ENCODE measurements around the gene FMN1.

DNA sequence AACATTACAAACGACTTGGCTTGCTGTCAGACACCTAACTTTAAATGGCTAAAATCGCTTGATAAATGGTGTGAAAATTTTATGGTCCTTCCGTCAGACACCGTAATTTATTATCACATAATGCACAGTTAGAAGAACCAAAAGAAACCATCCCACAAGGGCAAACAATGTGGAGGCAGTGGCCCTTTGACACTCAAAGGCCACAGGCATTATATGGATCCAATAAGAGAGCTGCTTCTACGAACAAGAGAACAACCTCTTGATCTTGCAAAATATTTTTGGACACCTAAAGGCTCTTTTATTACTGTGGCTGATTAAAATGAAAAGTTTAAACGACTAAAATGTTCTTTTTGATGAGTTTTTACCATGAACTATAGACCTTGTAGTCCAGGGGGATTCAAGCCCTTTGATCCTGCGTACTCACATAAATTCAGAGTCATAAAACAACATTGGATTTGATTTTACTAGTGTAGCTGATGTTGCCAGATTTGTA is 202.8 kb downstream of the FMN1 start:
- TF ChIP-seq, protein P1, sequence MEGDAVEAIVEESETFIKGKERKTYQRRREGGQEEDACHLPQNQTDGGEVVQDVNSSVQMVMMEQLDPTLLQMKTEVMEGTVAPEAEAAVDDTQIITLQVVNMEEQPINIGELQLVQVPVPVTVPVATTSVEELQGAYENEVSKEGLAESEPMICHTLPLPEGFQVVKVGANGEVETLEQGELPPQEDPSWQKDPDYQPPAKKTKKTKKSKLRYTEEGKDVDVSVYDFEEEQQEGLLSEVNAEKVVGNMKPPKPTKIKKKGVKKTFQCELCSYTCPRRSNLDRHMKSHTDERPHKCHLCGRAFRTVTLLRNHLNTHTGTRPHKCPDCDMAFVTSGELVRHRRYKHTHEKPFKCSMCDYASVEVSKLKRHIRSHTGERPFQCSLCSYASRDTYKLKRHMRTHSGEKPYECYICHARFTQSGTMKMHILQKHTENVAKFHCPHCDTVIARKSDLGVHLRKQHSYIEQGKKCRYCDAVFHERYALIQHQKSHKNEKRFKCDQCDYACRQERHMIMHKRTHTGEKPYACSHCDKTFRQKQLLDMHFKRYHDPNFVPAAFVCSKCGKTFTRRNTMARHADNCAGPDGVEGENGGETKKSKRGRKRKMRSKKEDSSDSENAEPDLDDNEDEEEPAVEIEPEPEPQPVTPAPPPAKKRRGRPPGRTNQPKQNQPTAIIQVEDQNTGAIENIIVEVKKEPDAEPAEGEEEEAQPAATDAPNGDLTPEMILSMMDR (conservative IDR thresholded peaks at IDR 0.05) = no peak
- no peak for TF ChIP-seq EZH2 (IDR thresholded peaks at IDR 0.05; ENCODE audit: low read depth)
